BJ (cell line): Measurements from ENCODE around the gene ATL2. TPM values are rescaled to one million over a fixed set of nuclear protein-coding genes. Genes with fewer than 3 reads are reported as not detected.

Source experiments
- CTCF ChIA-PET: fragments of 350-600 bp; formaldehyde crosslinking; extraction: SDS; loops from one replicate; lab custom pipeline; 2021; ENCODE audit warnings: antibody characterized with exemption, inconsistent platforms; lab: Yijun Ruan, JAX
- POLR2A ChIA-PET: fragments of 300-600 bp; sonication (Branson Sonifier 250); formaldehyde crosslinking; extraction: SDS; loops from one replicate; lab custom pipeline; 2021; ENCODE audit warnings: antibody characterized with exemption; lab: Charles Lee
- DNase-seq: peaks from one replicate; pipeline ENCODE4 v3.0.0-alpha.2; 2011; ENCODE audit warnings: low read depth
- H3K27me3 ChIP-seq: 2 replicates; pipeline ENCODE4 v1.6.0; 2011; ENCODE audit warnings: low read length; ENCODE audit not compliant: control insufficient read depth, insufficient read depth
- H3K36me3 ChIP-seq: 2 replicates; pipeline ENCODE4 v1.5.1; 2011; ENCODE audit warnings: low read length; ENCODE audit not compliant: control insufficient read depth, insufficient read depth
- H3K4me3 ChIP-seq: 2 replicates; pipeline ENCODE4 v1.5.1; 2011; ENCODE audit warnings: low read depth, mild to moderate bottlenecking, control low read depth, low read length
- polyA plus RNA-seq: library from polyadenylated mRNA; depleted of rRNA; stranded (reverse); fragments of >200 nt; gene quantifications from 2 replicates; pipeline ENCODE4 v1.2.3, GENCODE V29; 2011
- TF ChIP-seq, protein P1 (sequence below): IDR thresholded peaks from 2 replicates; pipeline ENCODE4 v1.5.1; 2011; ENCODE audit warnings: low read depth, mild to moderate bottlenecking, control low read depth, inconsistent platforms, low read length, moderate library complexity; ENCODE audit not compliant: insufficient read depth

Gene ATL2
- polyA plus RNA-seq, 1 experiment, result 9.3 TPM

GRCh38 chr2:38264396-38265221 lies 112.5 kb downstream of the ATL2 start:
- CTCF ChIA-PET, result interaction anchor here (1.1 to 4.7 kb wide), 3 partner anchors 10 to 282 kb away, joined by 3 to 17 read pairs (median 3); no protein-coding TSS in a partner anchor
- no peaks in the 10 kb centered on the region for H3K36me3 ChIP-seq
- TF ChIP-seq, protein P1, sequence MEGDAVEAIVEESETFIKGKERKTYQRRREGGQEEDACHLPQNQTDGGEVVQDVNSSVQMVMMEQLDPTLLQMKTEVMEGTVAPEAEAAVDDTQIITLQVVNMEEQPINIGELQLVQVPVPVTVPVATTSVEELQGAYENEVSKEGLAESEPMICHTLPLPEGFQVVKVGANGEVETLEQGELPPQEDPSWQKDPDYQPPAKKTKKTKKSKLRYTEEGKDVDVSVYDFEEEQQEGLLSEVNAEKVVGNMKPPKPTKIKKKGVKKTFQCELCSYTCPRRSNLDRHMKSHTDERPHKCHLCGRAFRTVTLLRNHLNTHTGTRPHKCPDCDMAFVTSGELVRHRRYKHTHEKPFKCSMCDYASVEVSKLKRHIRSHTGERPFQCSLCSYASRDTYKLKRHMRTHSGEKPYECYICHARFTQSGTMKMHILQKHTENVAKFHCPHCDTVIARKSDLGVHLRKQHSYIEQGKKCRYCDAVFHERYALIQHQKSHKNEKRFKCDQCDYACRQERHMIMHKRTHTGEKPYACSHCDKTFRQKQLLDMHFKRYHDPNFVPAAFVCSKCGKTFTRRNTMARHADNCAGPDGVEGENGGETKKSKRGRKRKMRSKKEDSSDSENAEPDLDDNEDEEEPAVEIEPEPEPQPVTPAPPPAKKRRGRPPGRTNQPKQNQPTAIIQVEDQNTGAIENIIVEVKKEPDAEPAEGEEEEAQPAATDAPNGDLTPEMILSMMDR, result no peak
- no peak overlapping the region for H3K4me3 ChIP-seq
- POLR2A ChIA-PET, result no interaction called here
- no peak for DNase-seq
- peaks cover 3% of the 10 kb centered on the region for H3K27me3 ChIP-seq

DNA sequence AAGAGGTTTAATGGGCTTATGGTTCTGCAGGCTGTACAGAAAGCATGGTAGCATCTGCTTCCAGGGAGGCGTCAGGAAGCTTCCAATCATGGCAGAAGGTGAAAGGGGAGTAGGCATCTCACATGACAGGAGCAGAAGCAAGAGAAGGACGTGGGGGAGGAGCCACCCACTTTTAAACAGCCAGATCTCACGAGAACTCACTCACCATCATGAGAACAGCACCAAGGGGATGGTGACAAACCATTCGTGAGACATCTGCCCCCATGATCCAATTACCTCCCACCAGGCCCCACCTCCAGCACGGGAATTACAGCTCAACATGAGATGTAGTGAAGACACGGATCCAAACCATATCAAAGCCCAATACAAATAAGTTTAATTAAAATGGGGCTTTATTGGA lies 113.8 kb downstream of the ATL2 start:
- DNase-seq, result no peak
- Histone ChIP-seq H3K36me3 (no peaks in the 10 kb centered on the region), H3K27me3 (peaks cover 3% of the 10 kb centered on the region), H3K4me3 (no peak overlapping the region)
- ChIA-PET CTCF (interaction anchor here (1.1 to 4.7 kb wide), 3 partner anchors 12 to 281 kb away, joined by 3 to 17 read pairs (median 3); no protein-coding TSS in a partner anchor), POLR2A (interaction anchor here (0.6 kb wide), 1 partner anchor 8 kb away, joined by 3 read pairs; no protein-coding TSS in a partner anchor)
- TF ChIP-seq, protein P1, result no peak

GRCh38 chr2:38262069-38262871 lies 114.8 kb downstream of the ATL2 start:
- no peak for DNase-seq
- ChIA-PET CTCF (interaction anchor here (1.1 to 4.7 kb wide), 3 partner anchors 13 to 147 kb away, joined by 3 to 17 read pairs (median 3); no protein-coding TSS in a partner anchor), POLR2A (no interaction called here)
- H3K27me3 ChIP-seq, result peaks cover 3% of the 10 kb centered on the region
- H3K4me3 ChIP-seq, result no peak overlapping the region
- TF ChIP-seq, protein P1, result no peak
- H3K36me3 ChIP-seq, result no peaks in the 10 kb centered on the region

DNA sequence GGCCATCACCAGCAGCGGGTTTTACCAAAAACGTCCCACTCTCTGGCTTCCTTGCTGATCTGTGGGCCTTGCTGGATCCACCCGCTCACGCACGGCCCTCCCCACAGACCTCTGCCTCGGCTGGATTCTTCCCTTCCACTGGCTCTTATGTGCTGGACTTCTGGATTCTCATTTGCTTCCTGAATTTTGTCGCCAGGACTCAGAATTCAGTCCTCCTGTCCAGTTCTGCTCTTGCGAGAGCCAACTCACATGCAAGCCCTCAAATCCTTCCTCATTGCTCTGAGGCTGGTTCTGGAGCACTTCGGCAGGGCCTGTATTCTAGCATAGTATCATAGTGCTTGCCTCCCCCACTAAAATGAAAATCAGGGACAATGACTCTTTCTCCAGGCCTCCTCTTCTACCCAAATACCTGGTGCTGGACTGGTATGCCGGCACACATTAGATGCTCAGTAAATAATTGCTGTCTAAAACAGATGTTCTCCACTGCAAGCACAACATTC lies 115.5 kb downstream of the ATL2 start:
- Histone ChIP-seq H3K36me3 (no peaks in the 10 kb centered on the region), H3K27me3 (peaks cover 3% of the 10 kb centered on the region), H3K4me3 (no peak overlapping the region)
- no peak for DNase-seq
- ChIA-PET CTCF (interaction anchor here (0.8 to 4.7 kb wide), 4 partner anchors 13 to 866 kb away, joined by 3 to 17 read pairs (median 4); no protein-coding TSS in a partner anchor), POLR2A (no interaction called here)
- TF ChIP-seq, protein P1, result no peak
